Sigmoid colon (tissue), 7 donors: ENCODE results near the gene FADS3. TPM values are rescaled to one million over a fixed set of nuclear protein-coding genes. Genes with fewer than 3 reads are reported as not detected.

Source experiments
- DNase-seq: peaks from one replicate; pipeline ENCODE4 v3.0.0-alpha.2; 2019
- H3K27ac ChIP-seq, 4 donors: fragments of 200-600 bp; sonication (generic); one replicate each; pipeline ENCODE4 v1.5.1; 2016 to 2019; ENCODE audit warnings: mild to moderate bottlenecking in 1 of 4
- H3K27me3 ChIP-seq, 3 donors: fragments of 200-600 bp; sonication (generic); one replicate each; pipeline ENCODE4 v1.5.1; 2019; ENCODE audit warnings: mild to moderate bottlenecking in 1 of 3
- H3K36me3 ChIP-seq, 4 donors: fragments of 200-600 bp; sonication (generic); one replicate each; pipeline ENCODE4 v1.5.1; 2016 to 2019
- H3K4me1 ChIP-seq, 4 donors: fragments of 200-600 bp; sonication (generic); one replicate each; pipeline ENCODE4 v1.5.1; 2017 to 2019
- H3K4me3 ChIP-seq, 4 donors: fragments of 200-600 bp; sonication (generic); one replicate each; pipeline ENCODE4 v1.5.1; 2017 to 2019; ENCODE audit warnings: mild to moderate bottlenecking in 2 of 4, moderate library complexity in 1 of 4
- H3K9me3 ChIP-seq, 4 donors: fragments of 200-600 bp in 3 of 4; sonication (generic) in 3 of 4; one replicate each; pipeline versions ENCODE4 v1.5.1 to v1.6.1; 2013 to 2019
- CTCF ChIP-seq, 4 experiments: fragments of 450-650 bp in 3 of 4; fragments of 200-600 bp in 1 of 4; IDR thresholded peaks; one replicate each; pipeline ENCODE4 v1.5.1; 2016 to 2019; ENCODE audit warnings: antibody characterized with exemption in 4 of 4, mild to moderate bottlenecking in 3 of 4, moderate library complexity in 2 of 4
- EP300 ChIP-seq, 4 donors: sonication (generic); formaldehyde crosslinking; IDR thresholded peaks; one replicate each; pipeline ENCODE4 v1.6.1; 2017; ENCODE audit warnings: antibody characterized with exemption in 4 of 4
- POLR2A ChIP-seq, 2 donors: fragments of 450-650 bp; IDR thresholded peaks; one replicate each; pipeline ENCODE4 v1.6.1; 2016; ENCODE audit warnings: antibody characterized with exemption in 2 of 2, mild to moderate bottlenecking in 2 of 2, moderate library complexity in 2 of 2
- POLR2AphosphoS5 ChIP-seq, 4 donors: sonication (generic); formaldehyde crosslinking; IDR thresholded peaks; one replicate each; pipeline ENCODE4 v1.6.1; 2017; ENCODE audit warnings: antibody characterized with exemption in 4 of 4
- WGBS, 2 donors: extraction: QIAGEN DNeasy Blood & Tissue Kit; methylation state at CpG; one replicate each; pipeline ENCODE4 v1.1.7; 2013; 5-methylcytosine and 5-hydroxymethylcytosine counted together
- intact Hi-C: fragments of 100-400 bp; cut with DNase I; formaldehyde crosslinking; loops from one replicate; pipeline ENCODE4 v1.15.1; 2023
- polyA plus RNA-seq, 3 donors: library from polyadenylated mRNA; stranded (reverse); fragments of 200-250 nt; gene quantifications; one replicate each; pipeline ENCODE4 v1.2.3, GENCODE V29; 2013
- total RNA-seq, 4 donors: library from RNA; depleted of rRNA; stranded (reverse); fragments of >200 nt; gene quantifications; one replicate each; pipeline ENCODE4 v1.1.0, GENCODE V29; 2016
- donor health status: healthy with polysubstance abuse.
- donor health status: Bipolar disorder and iron deficiency.
- donor health status: healthy.

The FADS3 gene
- total and polyA plus RNA-seq, 7 donors, result 1.4 to 57.9 (median 21.5) TPM

GRCh38 chr11:61866231-61866957 lies 25.0 kb downstream of the FADS3 start:
- Histone ChIP-seq H3K27ac (no peak overlapping the region), H3K4me1 (peaks cover 0 to 6% (median 3%) of the 10 kb centered on the region in 4 donors), H3K9me3 (no peaks in the 10 kb centered on the region), H3K4me3 (no peak overlapping the region), H3K27me3 (no peaks in the 10 kb centered on the region), H3K36me3 (peaks cover 0 to 48% (median 0%) of the 10 kb centered on the region in 4 donors)
- WGBS, 2 donors, result 78 to 81% methylated on average over 18 of the region's 18 CpGs
- DNase-seq, result no peak
- intact Hi-C loops, result no loop called here
- TF ChIP-seq POLR2AphosphoS5 (IDR thresholded peaks at IDR 0.05) (no peak), POLR2A (IDR thresholded peaks at IDR 0.05) (no peak), CTCF (IDR thresholded peaks at IDR 0.05) (no peak), EP300 (IDR thresholded peaks at IDR 0.05) (no peak)

GRCh38 chr11:61864814-61865775 lies 26.2 kb downstream of the FADS3 start:
- Histone ChIP-seq H3K9me3 (no peaks in the 10 kb centered on the region), H3K4me3 (no peak overlapping the region), H3K36me3 (peaks cover 0 to 52% (median 0%) of the 10 kb centered on the region in 4 donors), H3K27me3 (no peaks in the 10 kb centered on the region), H3K27ac (no peak overlapping the region), H3K4me1 (peaks cover 0 to 5% (median 0%) of the 10 kb centered on the region in 4 donors)
- TF ChIP-seq CTCF (IDR thresholded peaks at IDR 0.05) (no peak), EP300 (IDR thresholded peaks at IDR 0.05) (no peak), POLR2AphosphoS5 (IDR thresholded peaks at IDR 0.05) (no peak), POLR2A (IDR thresholded peaks at IDR 0.05) (no peak)
- DNase-seq, result no peak
- intact Hi-C loops, result no loop called here
- 91 to 94% methylated on average over 20 of the region's 20 CpGs for WGBS, 2 donors

GRCh38 chr11:61863548-61864081 lies 27.7 kb downstream of the FADS3 start:
- no peak for TF ChIP-seq POLR2A (IDR thresholded peaks at IDR 0.05)
- no peak for TF ChIP-seq CTCF (IDR thresholded peaks at IDR 0.05)
- no peak for TF ChIP-seq EP300 (IDR thresholded peaks at IDR 0.05)
- TF ChIP-seq POLR2AphosphoS5 (IDR thresholded peaks at IDR 0.05), result no peak
- Histone ChIP-seq H3K4me1 (peaks cover 0 to 8% (median 0%) of the 10 kb centered on the region in 4 donors), H3K4me3 (no peak overlapping the region), H3K9me3 (no peaks in the 10 kb centered on the region), H3K27ac (no peak overlapping the region), H3K36me3 (peaks cover 0 to 65% (median 2%) of the 10 kb centered on the region in 4 donors), H3K27me3 (no peaks in the 10 kb centered on the region)
- 91 to 94% methylated on average over 13 of the region's 13 CpGs for WGBS, 2 donors
- intact Hi-C loops, result no loop called here
- DNase-seq, result no peak

GRCh38 chr11:61862714-61863547 lies 28.4 kb downstream of the FADS3 start:
- TF ChIP-seq POLR2A (IDR thresholded peaks at IDR 0.05) (no peak), EP300 (IDR thresholded peaks at IDR 0.05) (no peak), POLR2AphosphoS5 (IDR thresholded peaks at IDR 0.05) (no peak), CTCF (IDR thresholded peaks at IDR 0.05) (no peak)
- Histone ChIP-seq H3K27ac (no peak overlapping the region), H3K9me3 (no peaks in the 10 kb centered on the region), H3K36me3 (peaks cover 0 to 70% (median 2%) of the 10 kb centered on the region in 4 donors), H3K27me3 (no peaks in the 10 kb centered on the region), H3K4me3 (no peak overlapping the region), H3K4me1 (peaks cover 0 to 8% (median 0%) of the 10 kb centered on the region in 4 donors)
- no peak for DNase-seq
- 89 to 91% methylated on average over 18 of the region's 18 CpGs for WGBS, 2 donors
- intact Hi-C loops, result no loop called here
